Loucy (cell line): Measurements from ENCODE around the gene CYP8B1.

Experiments used
- H2AFZ ChIP-seq: fragments of 200-600 bp; sonication (generic); 2 replicates; pipeline ENCODE4 v1.6.0; 2016; ENCODE audit warnings: antibody characterized with exemption, mild to moderate bottlenecking, low read length, moderate library complexity
- H3F3A ChIP-seq: fragments of 200-600 bp; 2 replicates; pipeline ENCODE4 v1.6.0; 2016; ENCODE audit warnings: antibody characterized with exemption, low read depth, mild to moderate bottlenecking
- H3K27me3 ChIP-seq: fragments of 200-600 bp; sonication (generic); 2 replicates; pipeline ENCODE4 v1.6.1; 2014; ENCODE audit warnings: low read length, mild to moderate bottlenecking; ENCODE audit not compliant: insufficient read depth, poor library complexity, severe bottlenecking
- H3K36me3 ChIP-seq: fragments of 200-600 bp; sonication (generic); 2 replicates; pipeline ENCODE4 v1.6.1; 2016; ENCODE audit warnings: low read length; ENCODE audit not compliant: insufficient read depth
- H3K4me1 ChIP-seq: fragments of 200-600 bp; sonication (generic); 2 replicates; pipeline ENCODE4 v1.5.1; 2014; ENCODE audit warnings: low read length, mild to moderate bottlenecking; ENCODE audit not compliant: insufficient read depth, poor library complexity, severe bottlenecking
- H3K4me2 ChIP-seq: fragments of 200-600 bp; sonication (generic); 2 replicates; pipeline ENCODE4 v1.6.0; 2014; ENCODE audit warnings: antibody characterized with exemption, low read length, low read depth, mild to moderate bottlenecking; ENCODE audit not compliant: poor library complexity, severe bottlenecking
- H3K4me3 ChIP-seq: fragments of 200-600 bp; sonication (generic); 2 replicates; pipeline ENCODE4 v1.5.1; 2014; ENCODE audit warnings: low read length, mild to moderate bottlenecking, mixed read lengths; ENCODE audit not compliant: poor library complexity, severe bottlenecking
- H3K79me2 ChIP-seq: fragments of 200-600 bp; sonication (generic); 2 replicates; pipeline ENCODE4 v1.6.1; 2014; ENCODE audit warnings: low read length; ENCODE audit not compliant: insufficient read depth
- H3K9ac ChIP-seq: fragments of 200-600 bp; sonication (generic); 2 replicates; pipeline ENCODE4 v1.6.0; 2014; ENCODE audit warnings: mild to moderate bottlenecking, low read depth, low read length, moderate library complexity; ENCODE audit not compliant: poor library complexity, severe bottlenecking
- H3K9me2 ChIP-seq: fragments of 200-600 bp; sonication (generic); replicated peaks from 2 replicates; pipeline ENCODE4 v1.6.1; 2016; ENCODE audit warnings: low read depth, low read length, mixed read lengths
- H3K9me3 ChIP-seq: fragments of 200-600 bp; sonication (generic); 2 replicates; pipeline ENCODE4 v1.6.1; 2014; ENCODE audit warnings: mild to moderate bottlenecking, antibody characterized with exemption, low read length, low read depth; ENCODE audit not compliant: insufficient read depth
- H4K20me1 ChIP-seq: fragments of 200-600 bp; sonication (generic); 2 replicates; pipeline ENCODE4 v1.6.0; 2014; ENCODE audit warnings: antibody characterized with exemption, low read length, mild to moderate bottlenecking; ENCODE audit not compliant: insufficient read depth, poor library complexity, severe bottlenecking
- EZH2phosphoT487 ChIP-seq: fragments of 200-600 bp; IDR thresholded peaks from 2 replicates; pipeline ENCODE4 v1.6.1; 2018; ENCODE audit warnings: antibody characterized with exemption, mild to moderate bottlenecking, moderate library complexity, borderline replicate concordance
- TF ChIP-seq, protein P1 (sequence below): fragments of 200-600 bp; sonication (generic); conservative IDR thresholded peaks from 2 replicates; pipeline ENCODE4 v1.5.1; 2014; ENCODE audit warnings: mild to moderate bottlenecking, antibody characterized with exemption, low read length

The CYP8B1 gene

DNA sequence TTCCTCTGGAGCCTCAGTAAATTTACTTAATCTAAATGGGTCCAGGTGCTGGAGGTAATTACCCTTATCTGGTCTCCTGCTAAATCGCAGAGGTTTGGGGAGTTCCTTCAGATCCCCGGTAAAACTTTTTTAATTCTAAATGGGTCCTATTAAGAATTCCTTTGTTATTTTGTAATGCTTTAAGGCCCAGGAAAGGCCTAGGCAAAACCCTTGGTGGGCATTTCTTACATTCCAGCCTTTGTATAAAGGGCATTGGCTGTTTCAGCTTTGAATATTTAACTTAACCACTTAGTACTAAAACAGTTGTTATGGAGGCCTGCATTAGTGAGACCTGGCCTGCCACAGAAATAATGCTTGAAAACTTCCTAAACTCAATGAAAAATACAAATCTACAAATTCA is 15.4 kb upstream of the CYP8B1 start:
- H2AFZ ChIP-seq, result no peak overlapping the region
- no peak overlapping the region for H3K4me2 ChIP-seq
- no peak overlapping the region for H3K4me3 ChIP-seq
- H3K36me3 ChIP-seq, result no peaks in the 10 kb centered on the region
- H3K4me1 ChIP-seq, result no peaks in the 10 kb centered on the region
- TF ChIP-seq EZH2phosphoT487, result no peak
- TF ChIP-seq, protein P1, sequence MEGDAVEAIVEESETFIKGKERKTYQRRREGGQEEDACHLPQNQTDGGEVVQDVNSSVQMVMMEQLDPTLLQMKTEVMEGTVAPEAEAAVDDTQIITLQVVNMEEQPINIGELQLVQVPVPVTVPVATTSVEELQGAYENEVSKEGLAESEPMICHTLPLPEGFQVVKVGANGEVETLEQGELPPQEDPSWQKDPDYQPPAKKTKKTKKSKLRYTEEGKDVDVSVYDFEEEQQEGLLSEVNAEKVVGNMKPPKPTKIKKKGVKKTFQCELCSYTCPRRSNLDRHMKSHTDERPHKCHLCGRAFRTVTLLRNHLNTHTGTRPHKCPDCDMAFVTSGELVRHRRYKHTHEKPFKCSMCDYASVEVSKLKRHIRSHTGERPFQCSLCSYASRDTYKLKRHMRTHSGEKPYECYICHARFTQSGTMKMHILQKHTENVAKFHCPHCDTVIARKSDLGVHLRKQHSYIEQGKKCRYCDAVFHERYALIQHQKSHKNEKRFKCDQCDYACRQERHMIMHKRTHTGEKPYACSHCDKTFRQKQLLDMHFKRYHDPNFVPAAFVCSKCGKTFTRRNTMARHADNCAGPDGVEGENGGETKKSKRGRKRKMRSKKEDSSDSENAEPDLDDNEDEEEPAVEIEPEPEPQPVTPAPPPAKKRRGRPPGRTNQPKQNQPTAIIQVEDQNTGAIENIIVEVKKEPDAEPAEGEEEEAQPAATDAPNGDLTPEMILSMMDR, result no peak
- H3F3A ChIP-seq, result no peaks in the 10 kb centered on the region
- H3K79me2 ChIP-seq, result no peaks in the 10 kb centered on the region
- no peaks in the 10 kb centered on the region for H3K27me3 ChIP-seq
- H3K9ac ChIP-seq, result no peak overlapping the region
- H3K9me3 ChIP-seq, result no peaks in the 10 kb centered on the region
- no peaks in the 10 kb centered on the region for H3K9me2 ChIP-seq
- no peaks in the 10 kb centered on the region for H4K20me1 ChIP-seq

DNA sequence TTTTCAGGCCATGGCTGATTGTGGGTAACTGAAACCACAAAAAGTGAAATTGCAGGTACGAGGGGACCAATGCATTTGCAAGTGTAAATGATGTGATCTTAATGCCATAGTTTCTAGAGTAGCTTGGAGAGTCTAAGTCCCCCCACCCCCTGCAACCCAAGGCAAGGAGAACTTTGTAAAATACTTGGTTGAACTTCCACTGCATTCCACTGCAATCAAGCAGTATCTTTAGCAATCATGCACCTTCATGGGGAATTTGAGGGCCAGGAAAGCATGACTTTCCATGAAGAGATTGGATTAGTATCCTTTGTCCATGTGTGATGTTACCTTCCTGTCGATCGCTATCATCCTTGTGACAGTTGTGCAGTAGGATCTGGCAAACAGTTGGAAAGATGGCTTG is 11.4 kb upstream of the CYP8B1 start:
- no peak for TF ChIP-seq EZH2phosphoT487
- TF ChIP-seq, protein P1, result no peak
- Histone ChIP-seq H4K20me1 (no peaks in the 10 kb centered on the region), H3K4me3 (no peak overlapping the region), H3K9ac (no peak overlapping the region), H3K4me1 (no peaks in the 10 kb centered on the region), H3K9me3 (no peaks in the 10 kb centered on the region), H3K79me2 (no peaks in the 10 kb centered on the region), H3F3A (no peaks in the 10 kb centered on the region), H3K4me2 (no peak overlapping the region), H3K27me3 (no peaks in the 10 kb centered on the region), H2AFZ (no peak overlapping the region), H3K9me2 (no peaks in the 10 kb centered on the region), H3K36me3 (no peaks in the 10 kb centered on the region)

DNA sequence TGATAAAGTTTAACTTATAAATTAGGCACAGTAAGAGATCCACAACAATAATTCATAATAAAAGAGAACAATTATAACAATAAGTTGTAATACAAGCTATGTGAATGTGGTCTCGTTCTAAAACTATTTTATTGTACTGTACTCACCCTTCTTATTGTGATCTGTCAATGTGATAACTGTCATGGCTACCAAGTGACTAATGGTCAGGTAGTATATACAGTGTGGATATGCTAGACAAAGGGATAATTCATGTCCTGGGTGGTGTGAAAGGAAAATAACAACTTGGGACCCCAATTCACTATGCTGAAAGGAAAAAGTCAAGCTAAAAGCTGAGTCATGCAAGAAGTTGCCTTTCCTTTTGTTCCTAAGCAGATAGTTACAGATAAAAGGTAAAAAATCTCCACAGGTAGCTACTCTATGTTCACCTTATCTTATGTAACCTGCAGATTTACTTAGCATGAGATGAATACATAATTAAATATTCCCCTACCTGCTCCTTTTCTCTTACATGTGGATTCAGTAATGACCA is 10.7 kb upstream of the CYP8B1 start:
- H3K27me3 ChIP-seq, result no peaks in the 10 kb centered on the region
- no peaks in the 10 kb centered on the region for H3K36me3 ChIP-seq
- H2AFZ ChIP-seq, result no peak overlapping the region
- no peak overlapping the region for H3K4me3 ChIP-seq
- TF ChIP-seq, protein P1, result no peak
- no peak for TF ChIP-seq EZH2phosphoT487
- H3K9me3 ChIP-seq, result no peaks in the 10 kb centered on the region
- H3F3A ChIP-seq, result no peaks in the 10 kb centered on the region
- H3K9me2 ChIP-seq, result no peaks in the 10 kb centered on the region
- no peak overlapping the region for H3K9ac ChIP-seq
- H3K4me1 ChIP-seq, result peaks cover 4% of the 10 kb centered on the region
- H4K20me1 ChIP-seq, result no peaks in the 10 kb centered on the region
- no peaks in the 10 kb centered on the region for H3K79me2 ChIP-seq
- no peak overlapping the region for H3K4me2 ChIP-seq
